ENCODE measurements around the gene PARP6.

DNA sequence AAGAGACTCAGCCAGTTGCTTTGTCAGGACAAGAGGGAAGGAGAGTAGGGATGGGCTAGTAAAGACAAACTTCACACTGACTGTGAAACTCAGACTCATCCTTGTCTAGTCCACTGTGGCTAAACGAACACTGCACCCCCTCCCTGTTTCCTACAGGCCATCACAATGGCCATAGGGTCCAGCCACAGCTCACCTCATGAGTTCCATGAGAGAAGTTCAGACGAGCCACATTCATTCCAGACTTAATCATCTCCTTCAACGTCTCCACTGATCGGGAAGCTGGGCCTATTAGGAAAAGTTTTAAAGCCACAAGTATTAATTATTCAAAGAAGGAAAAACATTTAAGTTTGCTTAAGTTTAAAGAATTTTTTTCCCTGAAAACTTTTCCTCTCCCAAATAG, 55.1 kb downstream of the PARP6 start:
- no peak for TF ChIP-seq POLR2A (IDR thresholded peaks at IDR 0.05; ENCODE audit: control extremely low read depth in 1 of 2, low read depth in 2 of 2, low read length in 2 of 2)
- no peak for TF ChIP-seq PHF8 (conservative IDR thresholded peaks at IDR 0.05; ENCODE audit: low read depth, low read length)
- no peak for TF ChIP-seq CEBPB (IDR thresholded peaks at IDR 0.05; ENCODE audit: low read depth, low read length)
- TF ChIP-seq POLR2AphosphoS5 (IDR thresholded peaks at IDR 0.05; ENCODE audit: low read depth, low read length), result no peak
- TF ChIP-seq CHD1 (IDR thresholded peaks at IDR 0.05; ENCODE audit: low read depth, low read length), result no peak
- TF ChIP-seq, protein P1, sequence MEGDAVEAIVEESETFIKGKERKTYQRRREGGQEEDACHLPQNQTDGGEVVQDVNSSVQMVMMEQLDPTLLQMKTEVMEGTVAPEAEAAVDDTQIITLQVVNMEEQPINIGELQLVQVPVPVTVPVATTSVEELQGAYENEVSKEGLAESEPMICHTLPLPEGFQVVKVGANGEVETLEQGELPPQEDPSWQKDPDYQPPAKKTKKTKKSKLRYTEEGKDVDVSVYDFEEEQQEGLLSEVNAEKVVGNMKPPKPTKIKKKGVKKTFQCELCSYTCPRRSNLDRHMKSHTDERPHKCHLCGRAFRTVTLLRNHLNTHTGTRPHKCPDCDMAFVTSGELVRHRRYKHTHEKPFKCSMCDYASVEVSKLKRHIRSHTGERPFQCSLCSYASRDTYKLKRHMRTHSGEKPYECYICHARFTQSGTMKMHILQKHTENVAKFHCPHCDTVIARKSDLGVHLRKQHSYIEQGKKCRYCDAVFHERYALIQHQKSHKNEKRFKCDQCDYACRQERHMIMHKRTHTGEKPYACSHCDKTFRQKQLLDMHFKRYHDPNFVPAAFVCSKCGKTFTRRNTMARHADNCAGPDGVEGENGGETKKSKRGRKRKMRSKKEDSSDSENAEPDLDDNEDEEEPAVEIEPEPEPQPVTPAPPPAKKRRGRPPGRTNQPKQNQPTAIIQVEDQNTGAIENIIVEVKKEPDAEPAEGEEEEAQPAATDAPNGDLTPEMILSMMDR (IDR thresholded peaks at IDR 0.05; ENCODE audit: control extremely low read depth in 1 of 3, insufficient read depth in 1 of 3, low read depth in 1 of 3, low read length in 3 of 3), result no peak
- TF ChIP-seq EP300 (IDR thresholded peaks at IDR 0.05; ENCODE audit: borderline replicate concordance in 1 of 2, low read depth in 2 of 2, low read length in 2 of 2), result no peak
- TF ChIP-seq MAFK (IDR thresholded peaks at IDR 0.05; ENCODE audit: low read depth, low read length), result no peak
- TF ChIP-seq YY1 (IDR thresholded peaks at IDR 0.05; ENCODE audit: low read depth, low read length), result no peak
- no peak for TF ChIP-seq SP4 (IDR thresholded peaks at IDR 0.05; ENCODE audit: low read length)
- TF ChIP-seq RFX5 (IDR thresholded peaks at IDR 0.05; ENCODE audit: borderline replicate concordance, low read depth, low read length), result no peak
- TF ChIP-seq JUND (IDR thresholded peaks at IDR 0.05; ENCODE audit: low read length), result no peak
- no peak for TF ChIP-seq CHD2 (IDR thresholded peaks at IDR 0.05; ENCODE audit: low read length)
- TF ChIP-seq EZH2 (IDR thresholded peaks at IDR 0.05; ENCODE audit: low read depth, low read length, severe bottlenecking), result no peak

Measured in H1 (cell line).